Measurements from ENCODE around the gene ALPG.
"Not testable (repeated sequence)": the region's sequence is repeated elsewhere in the genome, so short reads cannot be mapped to it uniquely, and the experiment has no call there.

Gene ALPG

DNA sequence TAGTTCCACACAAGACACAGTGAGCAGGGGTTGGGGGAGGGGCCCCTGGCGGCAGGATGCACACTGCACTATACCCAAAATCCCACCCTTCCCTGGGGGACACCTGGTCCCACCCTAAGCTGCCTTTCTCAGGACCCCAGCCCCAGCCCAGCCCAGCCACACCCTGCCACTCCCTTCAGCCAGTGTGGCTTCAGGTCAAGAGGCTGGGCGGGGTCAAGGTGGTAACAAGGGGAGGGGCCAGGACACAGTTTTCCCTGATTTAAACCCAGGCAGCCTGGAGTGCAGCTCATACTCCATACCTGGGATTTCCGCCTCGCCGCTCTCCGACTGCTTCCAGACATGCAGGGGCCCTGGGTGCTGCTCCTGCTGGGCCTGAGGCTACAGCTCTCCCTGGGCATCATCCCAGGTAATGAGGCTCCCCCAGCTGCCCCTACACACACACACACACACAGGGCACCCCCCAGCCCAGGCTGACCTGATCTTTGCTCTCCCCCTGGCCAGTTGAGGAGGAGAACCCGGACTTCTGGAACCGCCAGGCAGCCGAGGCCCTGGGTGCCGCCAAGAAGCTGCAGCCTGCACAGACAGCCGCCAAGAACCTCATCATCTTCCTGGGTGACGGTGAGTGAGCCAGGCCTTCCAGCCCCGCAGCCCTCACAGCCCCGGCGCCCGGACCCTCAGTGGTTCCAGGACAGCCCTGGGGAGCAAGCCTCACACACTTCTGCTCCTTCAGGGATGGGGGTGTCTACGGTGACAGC, at the start of gene ALPG:
Gene ALPG, plus strand, starts transcription at position 289 of the 755 bp plus-strand sequence. Its CDS starts 51 bp downstream, at position 340.
- DNase-seq (ENCODE audit: low read depth in 2 of 2), result no peak

DNA sequence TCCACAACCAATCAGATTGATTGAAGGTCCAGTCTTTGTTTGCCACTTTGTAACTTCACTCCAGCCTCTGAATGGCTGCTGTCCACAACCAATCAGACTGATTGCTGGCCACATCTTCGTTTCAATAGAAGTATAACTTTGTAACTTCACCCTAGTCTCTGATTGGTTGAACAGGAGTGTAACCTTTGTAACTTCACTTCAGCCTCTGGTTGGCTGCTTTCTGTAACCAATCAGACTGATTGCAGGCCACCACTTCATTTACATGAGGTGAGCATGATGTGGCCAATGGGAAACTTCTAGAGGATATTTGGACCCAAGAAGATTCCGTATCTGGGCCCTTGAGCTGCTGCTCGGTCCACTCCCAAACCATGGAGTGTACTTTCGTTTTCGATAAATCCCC, 45.0 kb upstream of the ALPG start:
- no peak for DNase-seq (ENCODE audit: low read depth in 2 of 2)

DNA sequence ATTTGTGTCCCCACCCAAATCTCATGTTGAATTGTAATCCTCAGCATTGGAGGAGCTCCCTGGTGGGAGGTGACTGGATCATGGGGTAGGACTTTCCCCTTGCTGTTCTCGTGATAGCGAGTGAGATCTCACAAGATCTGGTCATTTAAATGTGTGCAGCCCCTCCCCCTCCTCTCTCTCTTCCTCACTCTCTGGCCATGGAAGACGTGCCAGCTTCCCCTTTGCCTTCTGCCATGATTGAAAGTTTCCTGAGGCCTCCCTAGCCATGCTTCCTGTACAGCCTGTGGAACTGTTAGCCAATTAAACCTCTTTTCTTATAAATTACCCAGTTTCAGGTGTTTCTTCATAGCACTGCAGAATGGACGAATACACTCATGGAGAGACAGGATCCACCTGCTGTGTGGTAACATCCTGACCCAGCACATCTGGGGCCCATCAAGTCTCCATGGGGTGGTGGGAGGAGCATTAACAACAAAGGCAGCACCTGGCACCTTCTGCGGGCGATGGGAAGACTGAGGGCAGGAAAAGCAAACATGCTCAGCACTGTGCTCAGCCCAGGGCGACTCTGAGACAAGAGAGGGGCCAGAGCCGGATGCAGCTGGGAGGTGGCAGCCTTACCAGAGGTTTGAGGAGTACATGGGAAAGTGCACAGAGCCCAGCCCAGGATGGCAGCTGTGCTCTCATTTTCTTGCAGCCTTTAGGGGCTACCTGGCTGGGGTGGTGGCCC, 44.3 kb upstream of the ALPG start:
- DNase-seq (ENCODE audit: low read depth in 2 of 2), result no peak

DNA sequence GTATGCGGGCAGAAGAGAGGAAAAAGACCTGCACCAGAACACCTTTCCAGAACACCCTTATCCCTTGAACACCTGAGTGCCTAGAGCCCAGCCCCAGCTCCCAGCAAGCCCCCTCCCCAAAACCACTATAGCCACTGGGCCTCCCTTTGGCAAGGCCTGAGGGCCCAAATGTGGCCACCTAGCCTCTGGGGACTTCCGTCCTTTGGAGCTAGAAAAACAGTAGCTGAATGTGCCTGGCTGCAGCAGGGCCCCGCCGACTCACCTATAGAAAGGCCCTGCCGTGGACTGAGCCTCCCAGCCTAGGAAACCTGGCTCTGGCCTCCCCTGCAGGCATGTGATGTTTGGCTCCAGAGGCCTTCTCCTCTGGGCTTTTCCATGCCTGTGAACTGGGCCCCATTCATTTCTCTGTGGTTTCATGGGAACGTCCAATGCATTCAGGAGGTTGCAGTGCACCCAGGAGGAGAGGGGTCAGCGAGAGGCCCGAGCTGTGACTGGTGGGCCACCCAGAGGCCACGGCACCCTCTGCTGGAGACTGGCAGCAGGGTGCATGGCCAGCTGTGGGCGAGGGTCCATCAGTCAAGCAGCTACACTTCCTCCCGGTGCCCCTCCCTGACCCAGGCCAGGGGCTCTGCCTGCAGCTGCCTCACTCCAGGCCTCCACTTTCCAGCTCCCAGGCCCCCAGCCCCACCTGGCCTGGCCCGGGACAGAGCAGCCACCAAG, 43.4 kb upstream of the ALPG start:
- DNase-seq (ENCODE audit: low read depth in 2 of 2), result not testable (repeated sequence)

DNA sequence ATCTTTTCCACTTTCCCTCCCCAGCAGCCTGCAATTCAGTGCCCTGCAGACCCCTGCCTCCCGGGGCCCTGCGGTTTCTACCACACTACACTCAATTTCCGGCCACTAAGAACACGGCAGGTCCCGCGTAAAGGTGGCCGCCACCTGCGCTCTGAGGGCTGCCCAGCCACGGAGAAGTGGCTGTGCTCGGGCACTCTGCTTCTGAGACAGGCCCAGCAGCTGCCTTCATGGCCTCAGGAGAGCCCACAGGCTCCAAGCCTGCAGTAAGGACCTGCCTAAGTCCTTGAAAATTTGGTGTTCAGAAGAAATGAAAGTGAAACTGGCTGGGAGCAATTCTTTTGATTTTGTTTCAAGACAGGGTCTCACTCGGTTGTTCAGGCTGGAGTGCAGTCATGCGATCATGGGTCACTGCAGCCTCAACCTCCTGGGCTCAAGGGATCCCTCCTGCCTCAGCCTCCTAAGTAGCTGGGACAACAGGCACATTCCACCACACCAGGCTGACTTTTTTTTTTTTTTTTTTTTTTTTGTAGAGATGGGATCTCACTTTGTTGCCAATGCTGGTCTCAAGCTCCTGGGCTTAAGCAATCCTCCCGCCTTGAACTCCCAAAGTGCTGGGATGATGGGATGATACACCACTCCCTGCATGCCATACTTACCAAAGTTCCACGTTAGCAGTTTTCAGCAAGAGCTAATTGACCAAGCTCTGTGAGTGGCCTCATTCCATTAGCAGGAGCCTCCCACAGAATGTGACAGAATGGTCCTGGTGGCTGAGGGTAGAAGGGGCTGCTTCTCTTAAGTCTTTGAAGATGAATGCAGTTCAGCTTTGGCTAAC, 42.6 kb upstream of the ALPG start:
- no peak for DNase-seq (ENCODE audit: low read depth in 2 of 2)

DNA sequence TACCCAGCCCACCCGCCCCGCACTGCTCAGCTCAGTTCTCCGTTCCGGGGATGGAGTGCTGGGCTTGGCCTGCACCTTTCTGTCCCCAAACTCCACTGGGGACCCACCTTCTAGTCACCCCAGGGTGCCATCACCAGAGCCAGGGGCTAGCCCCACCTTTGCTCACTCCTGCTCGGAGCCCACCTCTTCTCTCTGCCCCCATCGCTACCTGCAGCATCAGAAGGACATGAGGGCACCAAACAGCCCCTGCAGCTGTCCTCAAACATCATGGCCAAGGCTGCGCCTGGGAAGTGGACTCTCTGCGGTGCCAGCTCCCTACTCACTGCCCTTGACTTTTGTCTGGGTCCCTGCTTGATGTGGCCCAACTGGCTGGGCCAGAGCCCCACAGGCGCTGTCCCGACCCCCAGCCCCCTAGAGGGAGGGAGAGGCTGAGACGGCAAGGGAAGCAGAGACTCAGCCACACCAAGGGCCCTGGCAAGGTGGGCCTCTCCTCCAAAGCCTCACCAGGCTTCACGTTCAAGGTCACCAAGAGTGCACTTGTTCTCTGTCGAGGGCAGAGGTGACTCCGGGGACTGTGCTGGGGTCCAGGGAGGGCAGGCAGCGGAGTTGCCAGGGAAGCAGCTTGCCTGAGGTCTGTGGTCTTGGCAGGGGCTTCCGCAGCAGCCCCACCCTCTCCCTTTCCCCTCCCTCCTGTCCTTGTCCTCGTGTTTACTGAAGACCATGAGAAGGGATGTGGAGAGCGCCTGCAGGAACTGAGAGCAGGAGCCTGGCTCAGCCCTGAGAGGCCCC, 41.6 kb upstream of the ALPG start:
- not testable (repeated sequence) for DNase-seq (ENCODE audit: low read depth in 2 of 2)

DNA sequence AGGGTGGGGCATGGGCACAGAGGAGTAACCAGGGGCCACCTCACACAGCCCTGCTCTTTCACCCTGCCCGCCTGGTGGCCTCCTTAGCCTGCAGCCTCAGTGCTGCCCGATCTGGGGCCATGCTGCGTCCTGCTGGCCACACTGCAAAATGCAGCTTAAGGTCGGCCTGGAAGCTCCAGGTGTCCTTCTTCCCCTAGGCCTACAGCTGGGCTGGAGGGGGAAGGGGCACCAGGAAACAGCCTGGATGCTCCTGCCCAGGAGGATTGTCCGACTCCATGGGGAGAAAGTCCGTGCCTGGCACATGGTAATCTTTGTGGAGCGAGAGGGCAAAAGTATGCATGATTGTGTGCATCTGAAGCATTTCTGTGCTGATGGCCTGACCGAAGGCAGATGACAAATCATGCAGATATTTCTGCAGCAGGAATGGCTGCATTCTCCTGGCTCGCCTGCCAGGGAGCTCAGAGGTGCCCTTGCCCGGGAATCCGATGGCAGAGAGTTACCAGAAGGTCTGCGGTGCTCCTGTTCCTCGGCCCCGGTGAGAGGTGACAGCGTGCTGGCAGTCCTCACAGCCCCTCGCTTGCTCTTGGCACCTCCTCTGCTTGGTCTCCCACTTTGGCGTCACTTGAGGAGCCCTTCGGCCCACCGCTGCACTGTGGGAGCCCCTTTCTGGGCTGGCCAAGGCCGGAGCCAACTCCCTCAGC, 40.9 kb upstream of the ALPG start:
- no peak for DNase-seq (ENCODE audit: low read depth in 2 of 2)

DNA sequence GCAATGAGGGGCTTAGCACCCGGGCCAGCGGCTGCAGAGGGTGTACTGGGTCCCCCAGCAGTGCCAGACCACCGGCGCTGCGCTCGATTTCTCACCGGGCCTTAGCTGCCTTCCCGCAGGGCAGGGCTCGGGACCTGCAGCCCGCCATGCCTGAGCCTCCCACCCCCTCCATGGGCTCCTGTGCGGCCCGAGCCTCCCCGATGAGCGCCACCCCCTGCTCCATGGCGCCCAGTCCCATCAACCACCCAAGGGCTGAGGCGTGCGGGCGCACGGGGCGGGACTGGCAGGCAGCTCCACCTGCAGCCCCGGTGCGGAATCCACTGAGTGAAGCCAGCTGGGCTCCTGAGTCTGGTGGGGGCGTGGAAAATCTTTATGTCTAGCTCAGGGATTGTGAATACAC, 40.2 kb upstream of the ALPG start:
- not testable (repeated sequence) for DNase-seq (ENCODE audit: low read depth in 2 of 2)

DNA sequence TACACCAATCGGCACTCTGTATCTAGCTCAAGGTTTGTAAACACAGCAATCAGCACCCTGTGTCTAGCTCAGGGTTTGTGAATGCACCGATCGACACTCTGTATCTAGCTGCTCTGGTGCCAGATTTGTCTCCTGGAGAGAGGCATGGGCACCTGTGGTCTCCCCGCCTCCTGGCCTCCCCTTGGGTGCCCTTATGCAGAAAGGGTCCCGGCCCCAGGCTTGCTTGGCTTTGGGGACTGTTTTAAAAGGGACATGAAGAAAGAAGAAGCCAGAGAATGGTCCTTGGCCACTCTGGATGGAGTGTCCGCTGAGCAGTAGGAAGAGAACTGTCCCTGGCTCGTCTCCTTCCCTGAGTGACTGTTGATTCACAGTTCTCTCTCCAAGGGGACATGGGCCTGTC, 39.6 kb upstream of the ALPG start:
- DNase-seq (ENCODE audit: low read depth in 2 of 2), result no peak

DNA sequence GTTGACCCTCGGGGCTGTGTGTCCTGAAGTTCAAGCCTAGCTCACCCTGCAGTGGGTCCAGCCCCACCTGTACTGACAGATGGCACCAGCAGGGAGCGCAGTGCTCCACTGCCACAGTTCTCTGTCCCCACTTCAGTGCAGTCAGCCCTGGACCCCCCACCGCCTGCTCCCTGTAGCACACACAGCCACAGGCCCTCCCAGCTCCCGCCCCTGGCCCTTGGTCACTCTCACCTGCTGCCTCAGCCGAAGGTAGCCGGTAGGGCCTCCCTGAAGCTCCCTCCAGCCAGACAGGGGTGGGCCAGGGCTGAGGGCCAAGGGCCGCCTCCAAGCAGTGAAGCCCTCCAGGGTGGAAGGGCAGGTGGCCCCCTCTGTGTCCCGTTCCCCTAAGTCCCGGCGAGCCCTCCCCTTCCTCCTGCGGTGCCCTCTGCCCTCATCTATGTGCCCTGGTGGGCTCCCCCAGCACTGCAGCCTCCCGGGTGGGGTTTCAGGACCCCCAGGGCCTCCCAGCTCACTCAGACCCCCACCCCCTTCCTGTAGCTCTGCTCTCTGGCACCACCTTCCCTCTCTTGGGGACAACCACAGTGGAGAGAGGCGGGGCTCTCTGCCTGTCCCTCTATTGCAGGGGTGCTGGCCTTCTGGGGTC, 38.9 kb upstream of the ALPG start:
- no peak for DNase-seq (ENCODE audit: low read depth in 2 of 2)

DNA sequence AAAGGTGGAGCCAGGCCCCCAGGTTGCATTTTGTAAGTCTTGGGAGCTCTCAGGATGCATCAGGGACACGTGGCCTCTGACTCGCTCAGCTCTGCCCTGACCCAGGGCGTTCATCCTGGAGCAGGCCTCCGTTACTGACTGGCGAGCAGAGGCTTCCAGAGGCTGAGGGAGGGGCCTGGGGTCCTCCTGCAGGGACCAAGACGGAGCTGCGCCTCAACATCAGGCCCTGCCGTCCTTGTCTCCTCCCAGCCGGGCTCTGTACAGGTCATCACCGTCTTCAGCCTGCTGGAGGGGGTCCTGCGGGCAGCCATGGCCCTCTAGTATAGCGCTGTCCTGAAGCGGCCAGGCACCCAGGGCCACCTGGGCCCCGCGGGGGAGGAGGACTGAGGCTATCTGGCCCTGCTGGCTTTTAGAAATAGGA, 38.3 kb upstream of the ALPG start:
- DNase-seq (ENCODE audit: low read depth in 2 of 2), result no peak

DNA sequence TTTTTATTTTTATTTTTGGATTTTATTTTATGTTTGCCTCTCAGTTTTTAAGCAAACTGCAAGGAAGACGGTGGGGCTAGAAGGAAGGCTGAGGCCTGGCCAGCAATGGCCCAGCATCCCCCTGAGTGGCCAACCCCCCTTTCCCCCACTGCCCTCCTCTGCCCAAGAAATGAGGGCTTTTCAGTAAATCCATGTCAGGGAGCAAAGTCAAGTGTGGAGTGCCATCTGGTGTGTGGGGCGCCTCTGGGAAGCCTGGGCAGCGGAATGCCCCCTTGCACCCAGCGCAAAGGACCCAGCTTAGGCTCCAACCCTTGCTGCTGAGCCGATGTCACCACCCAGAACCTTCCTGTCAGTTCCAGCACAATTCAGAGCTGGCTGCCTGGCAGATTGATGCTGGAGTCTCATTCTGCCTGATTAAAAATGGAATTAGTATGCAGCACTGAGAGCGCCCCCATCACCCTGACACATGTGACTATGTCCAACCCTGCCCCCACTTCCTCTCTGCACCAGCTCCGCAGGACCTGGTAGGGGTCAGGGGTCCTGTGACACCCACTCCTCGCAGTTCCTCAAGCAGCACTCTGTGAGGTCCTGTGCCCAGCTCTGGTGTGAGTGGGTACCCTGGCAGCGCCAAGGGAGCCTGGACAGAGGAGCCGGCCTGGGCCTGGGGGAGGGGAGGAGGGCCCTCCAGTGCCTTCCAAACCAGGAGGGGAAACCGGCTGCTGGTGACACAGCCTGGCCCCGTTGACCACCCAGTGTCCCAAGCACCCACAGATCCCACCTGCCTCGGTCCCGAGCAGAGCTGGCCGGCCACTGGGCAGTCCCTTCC, 37.3 kb upstream of the ALPG start:
- DNase-seq (ENCODE audit: low read depth in 2 of 2), result no peak

DNA sequence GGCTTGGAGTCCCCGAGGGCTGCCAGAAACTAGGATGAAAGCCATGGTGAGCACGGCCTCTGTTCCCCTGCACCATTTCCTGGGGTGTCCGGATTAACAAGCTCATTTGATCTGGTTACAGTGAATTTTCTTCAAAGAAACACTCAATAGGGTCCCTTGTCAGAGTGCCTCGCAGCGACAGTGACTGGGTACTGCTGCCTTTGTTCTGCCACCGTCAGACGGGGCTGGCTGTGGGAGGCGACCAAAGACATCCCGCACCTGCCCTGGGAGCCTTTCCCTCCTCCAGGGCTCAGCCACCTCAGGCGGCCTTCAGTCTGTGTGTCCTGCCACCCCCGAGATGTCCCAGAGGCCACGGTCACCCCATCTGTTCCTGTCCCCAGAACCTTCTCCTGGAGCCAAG, 36.6 kb upstream of the ALPG start:
- not testable (repeated sequence) for DNase-seq (ENCODE audit: low read depth in 2 of 2)

DNA sequence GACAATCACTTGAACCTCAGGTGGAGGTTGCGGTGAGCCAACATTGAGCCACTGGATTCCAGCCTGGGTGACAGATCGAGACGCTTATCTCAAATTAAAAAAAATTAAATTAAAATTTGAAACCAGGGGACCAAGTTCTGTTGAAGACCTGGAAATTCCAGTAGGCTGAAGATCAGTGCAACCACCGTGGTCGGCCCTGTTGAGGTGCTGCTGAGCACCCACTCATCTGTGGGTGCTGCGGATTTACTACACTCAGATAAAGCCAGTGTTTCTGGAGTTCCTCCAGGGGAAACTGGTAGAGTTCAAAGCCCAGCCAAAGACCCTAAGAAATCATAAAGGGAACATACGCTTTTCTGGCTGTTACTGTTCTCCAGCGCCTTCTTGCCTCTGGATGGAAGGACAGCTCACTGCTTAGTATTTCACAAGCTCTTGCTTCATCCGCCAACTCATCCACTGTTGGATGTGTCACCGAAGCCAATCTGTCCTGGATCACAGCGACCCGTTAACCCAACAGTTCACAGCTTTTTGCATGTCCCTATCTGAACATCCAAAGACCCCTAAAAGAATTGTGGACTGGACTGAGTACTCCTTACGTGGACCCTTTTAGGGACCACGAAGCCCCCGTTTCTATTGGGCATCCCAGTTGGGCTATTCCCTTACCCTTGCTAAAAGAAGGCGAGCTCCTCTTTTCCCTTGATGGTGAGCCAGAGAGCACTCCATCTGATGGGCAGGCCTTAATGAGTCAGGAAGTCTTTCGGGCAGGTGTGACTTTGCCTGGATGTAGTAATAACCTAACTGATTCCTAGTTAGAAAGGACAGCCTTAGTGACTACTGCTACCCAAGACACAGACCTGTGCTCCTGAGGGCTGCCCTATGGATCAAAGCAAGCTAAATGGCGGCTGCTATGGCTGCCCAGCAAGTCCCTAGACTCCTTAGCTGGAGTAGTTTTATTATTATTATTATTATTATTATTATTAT, 34.1 kb upstream of the ALPG start:
- DNase-seq (ENCODE audit: low read depth in 2 of 2), result no peak

DNA sequence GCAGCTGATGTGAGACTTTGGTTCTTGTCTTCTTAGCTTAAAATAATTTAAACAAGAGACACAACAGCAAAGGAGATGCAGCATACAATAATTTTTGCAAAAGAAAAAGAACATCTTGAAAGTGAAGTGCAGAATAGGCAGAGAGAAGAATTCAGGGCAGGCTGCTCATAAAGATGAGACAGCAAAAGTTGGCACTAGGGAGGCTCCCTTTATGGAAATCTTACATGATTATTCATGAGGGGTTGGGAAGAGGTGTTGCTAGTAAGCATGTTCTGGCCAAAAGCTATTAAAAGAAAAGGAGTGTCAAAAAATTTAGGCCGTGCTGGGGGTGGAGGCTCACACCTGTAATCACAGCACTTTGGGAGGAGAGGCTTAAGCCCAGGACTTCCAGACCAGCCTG, 32.3 kb upstream of the ALPG start:
- no peak for DNase-seq (ENCODE audit: low read depth in 2 of 2)

DNA sequence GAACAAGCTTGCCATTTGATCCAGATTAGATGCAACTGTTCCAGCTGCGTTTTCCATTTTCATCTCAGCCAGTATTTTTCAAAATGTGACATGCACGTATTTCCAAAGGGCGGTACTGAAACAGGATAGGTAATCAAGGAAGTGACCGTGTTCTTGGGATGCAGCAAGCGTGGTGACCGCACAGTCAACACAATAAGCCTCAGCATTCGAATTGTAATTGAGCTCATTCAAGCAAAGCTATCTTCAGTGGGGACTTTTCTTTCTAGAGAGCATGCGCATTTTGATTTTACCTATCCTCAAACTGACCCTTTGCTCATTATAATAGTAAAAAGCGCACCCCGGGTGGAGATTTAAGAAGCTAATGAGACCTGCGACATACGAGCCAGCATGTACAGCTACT, 31.5 kb upstream of the ALPG start:
- no peak for DNase-seq (ENCODE audit: low read depth in 2 of 2)

DNA sequence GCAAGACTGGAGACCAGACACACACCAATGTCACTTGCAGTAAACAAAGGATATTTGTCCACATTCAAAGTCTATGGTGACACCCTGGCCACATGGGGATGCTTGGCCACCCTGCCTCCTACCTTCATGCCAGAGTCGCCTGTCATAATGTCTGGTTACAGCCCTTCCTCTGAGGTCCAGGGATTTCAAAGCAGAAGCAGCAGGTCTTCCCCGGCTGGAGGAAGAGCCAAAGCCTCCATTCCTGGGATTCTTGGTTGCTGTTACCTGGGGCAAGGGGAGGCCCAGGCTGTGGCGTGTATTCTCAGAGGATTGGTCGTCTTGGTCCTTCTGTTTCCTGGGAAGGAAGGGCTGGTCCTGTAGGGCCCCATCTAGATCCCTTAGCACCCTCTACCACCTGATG, 30.4 kb upstream of the ALPG start:
- no peak for DNase-seq (ENCODE audit: low read depth in 2 of 2)

DNA sequence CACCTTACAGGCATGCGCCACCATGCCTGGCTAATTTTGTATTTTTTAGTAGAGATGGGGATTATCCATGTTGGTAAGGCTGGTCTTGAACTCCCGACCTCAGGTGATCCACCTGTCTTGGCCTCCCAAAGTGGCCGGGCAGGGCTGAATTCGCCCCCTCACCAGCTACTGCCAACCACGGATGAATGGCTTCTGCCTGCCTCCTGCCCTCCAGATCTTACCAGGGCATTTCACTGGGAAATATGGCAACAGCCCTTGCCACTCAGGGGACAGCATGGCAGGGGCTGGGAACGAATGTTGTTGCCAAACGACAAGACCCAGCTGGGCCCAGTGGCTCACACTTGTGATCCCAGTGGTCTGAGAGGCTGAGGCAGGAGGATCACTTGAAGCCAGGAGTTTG, 29.9 kb upstream of the ALPG start:
- no peak for DNase-seq (ENCODE audit: low read depth in 2 of 2)
